Measurements from ENCODE around the gene ZNF326. TPM values are rescaled to one million over a fixed set of nuclear protein-coding genes. Genes with fewer than 3 reads are reported as not detected.
"Not testable (repeated sequence)": the region's sequence is repeated elsewhere in the genome, so short reads cannot be mapped to it uniquely, and the experiment has no call there.

Gene ZNF326
- total RNA-seq, 1 experiment from 2014 or later: 8.0 TPM

- DNase-seq (ENCODE audit: low spot score); in situ Hi-C loops (cut with HindIII; ENCODE audit: low sequenced_read_pairs): not testable (repeated sequence)
These were observed 68.1 kb downstream of the ZNF326 start for GRCh38 chr1:90062700-90063643.

- DNase-seq (ENCODE audit: low spot score); in situ Hi-C loops (cut with HindIII; ENCODE audit: low sequenced_read_pairs): not testable (repeated sequence)
These were observed 69.2 kb downstream of the ZNF326 start for GRCh38 chr1:90064109-90064508.

GRCh38 chr1:90067194-90067931 is 72.5 kb downstream of the ZNF326 start:
- no peak for DNase-seq (ENCODE audit: low spot score)
- in situ Hi-C loops (cut with HindIII; ENCODE audit: low sequenced_read_pairs): no loop called here

- no peak for DNase-seq (ENCODE audit: low spot score)
These were observed 73.8 kb downstream of the ZNF326 start for GRCh38 chr1:90068611-90069280.

GRCh38 chr1:90074137-90074536 is 79.2 kb downstream of the ZNF326 start:
- no peak for DNase-seq (ENCODE audit: low spot score)
- in situ Hi-C loops (cut with HindIII; ENCODE audit: low sequenced_read_pairs): no loop called here

More at GRCh38 chr1:90068611-90069280, 73.8 kb downstream of the ZNF326 start:
- in situ Hi-C loops (cut with HindIII; ENCODE audit: low sequenced_read_pairs): no loop called here

- in situ Hi-C loops (cut with HindIII; ENCODE audit: low sequenced_read_pairs): no loop called here
- no peak for DNase-seq (ENCODE audit: low spot score)
These were observed 79.7 kb downstream of the ZNF326 start for GRCh38 chr1:90074566-90074965.

- in situ Hi-C loops (cut with HindIII; ENCODE audit: low sequenced_read_pairs): no loop called here
- DNase-seq (ENCODE audit: low spot score): peak; percentile 2
These were observed 80.1 kb downstream of the ZNF326 start for GRCh38 chr1:90074970-90075391.

- in situ Hi-C loops (cut with HindIII; ENCODE audit: low sequenced_read_pairs): no loop called here
- DNase-seq (ENCODE audit: low spot score): no peak
These were observed 89.1 kb downstream of the ZNF326 start for GRCh38 chr1:90083995-90084394.

Other genes starting within 250 kb of the ZNF326 start
- 36.9 and 57.1 TPM in 2 replicates for gene LRRC8D, start 174.1 kb upstream of the ZNF326 start, total RNA-seq (2014; rRNA removed; shearing (Covaris generic))

All from G401 (cell line).